GM10266 (cell line): Measurements from ENCODE around the gene SIAH3.
"Not testable (repeated sequence)": the region's sequence is repeated elsewhere in the genome, so short reads cannot be mapped to it uniquely, and the experiment has no call there.

Experiments
- DNase-seq: peaks from one replicate; pipeline ENCODE4 v3.0.0; 2012; ENCODE audit errors: extremely low spot score
- CTCF ChIP-seq: IDR thresholded peaks from 2 replicates; pipeline ENCODE4 v1.5.1; 2012; ENCODE audit warnings: mild to moderate bottlenecking, low read depth; ENCODE audit not compliant: control insufficient read depth, insufficient read depth; ENCODE audit errors: missing control alignments

SIAH3 gene

GRCh38 chr13:45878966-45879365, 27.4 kb upstream of the SIAH3 start:
- no peak for TF ChIP-seq CTCF
- no peak for DNase-seq

- no peak for DNase-seq
- TF ChIP-seq CTCF, result no peak
Measured at GRCh38 chr13:45876781-45877180, 25.2 kb upstream of the SIAH3 start.

GRCh38 chr13:45875951-45876350, 24.4 kb upstream of the SIAH3 start:
- no peak for DNase-seq
- TF ChIP-seq CTCF, result no peak

- no peak for DNase-seq
- no peak for TF ChIP-seq CTCF
Measured at GRCh38 chr13:45873491-45874325, 22.2 kb upstream of the SIAH3 start.

- no peak for TF ChIP-seq CTCF
- DNase-seq, result no peak
Measured at GRCh38 chr13:45872566-45872965, 21.0 kb upstream of the SIAH3 start.

GRCh38 chr13:45871201-45871600, 19.6 kb upstream of the SIAH3 start:
- not testable (repeated sequence) for DNase-seq

- TF ChIP-seq CTCF, result no peak
Measured at GRCh38 chr13:45870232-45870631, 18.7 kb upstream of the SIAH3 start.

More at GRCh38 chr13:45870232-45870631, 18.7 kb upstream of the SIAH3 start:
- DNase-seq, result no peak
